Activated naive CD8-positive, alpha-beta T cell (primary cell): Measurements from ENCODE around the gene ULK4.

ENCODE experiments used
- H3K27ac Mint-ChIP-seq: one replicate; pipeline ENCODE4 v1.8.0; 2021; ENCODE audit warnings: mixed read lengths
- H3K27me3 Mint-ChIP-seq: one replicate; pipeline ENCODE4 v1.8.0; 2021; ENCODE audit warnings: mixed read lengths
- H3K36me3 Mint-ChIP-seq: one replicate; pipeline ENCODE4 v1.8.0; 2021; ENCODE audit warnings: mixed read lengths
- H3K4me1 Mint-ChIP-seq: one replicate; pipeline ENCODE4 v1.8.0; 2021; ENCODE audit warnings: low read depth, mixed read lengths
- H3K4me3 Mint-ChIP-seq: one replicate; pipeline ENCODE4 v1.8.0; 2021; ENCODE audit warnings: mild to moderate bottlenecking, mixed read lengths
- H3K9me3 Mint-ChIP-seq: one replicate; pipeline ENCODE4 v1.8.0; 2021; ENCODE audit warnings: low read depth, mixed read lengths

ULK4 gene

GRCh38 chr3:41600616-41601015 lies 361.3 kb downstream of the ULK4 start:
- no peaks in the 10 kb centered on the region for H3K27me3 Mint-ChIP-seq
- no peak overlapping the region for H3K27ac Mint-ChIP-seq
- H3K4me3 Mint-ChIP-seq: no peak overlapping the region
- no peaks in the 10 kb centered on the region for H3K4me1 Mint-ChIP-seq
- H3K9me3 Mint-ChIP-seq: no peaks in the 10 kb centered on the region
- peaks cover 6% of the 10 kb centered on the region for H3K36me3 Mint-ChIP-seq

DNA sequence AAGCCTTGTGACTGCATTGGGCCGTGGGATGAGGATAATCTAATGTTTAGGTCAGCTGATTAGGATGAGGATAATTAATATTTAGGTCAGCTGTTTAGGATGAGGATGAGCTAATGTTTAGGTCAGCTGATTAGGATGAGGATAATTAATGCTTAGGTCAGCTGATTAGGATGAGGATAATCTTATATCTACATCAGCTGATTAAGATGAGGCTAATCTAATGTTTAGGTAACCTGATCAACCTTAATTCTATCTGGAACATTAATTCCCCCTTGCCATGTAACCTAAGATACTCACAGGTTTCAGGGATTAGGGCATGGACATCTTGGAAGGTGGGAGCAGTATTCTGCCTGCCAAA lies 362.8 kb downstream of the ULK4 start:
- Mint-ChIP-seq H3K4me1 (no peaks in the 10 kb centered on the region), H3K9me3 (no peaks in the 10 kb centered on the region), H3K36me3 (peaks cover 6% of the 10 kb centered on the region), H3K4me3 (no peak overlapping the region), H3K27ac (no peak overlapping the region), H3K27me3 (no peaks in the 10 kb centered on the region)

- Mint-ChIP-seq H3K27ac (no peak overlapping the region), H3K4me3 (no peak overlapping the region), H3K36me3 (peaks cover 6% of the 10 kb centered on the region), H3K4me1 (no peaks in the 10 kb centered on the region), H3K9me3 (no peaks in the 10 kb centered on the region), H3K27me3 (no peaks in the 10 kb centered on the region)
Observed at GRCh38 chr3:41598402-41599126, 363.3 kb downstream of the ULK4 start.

DNA sequence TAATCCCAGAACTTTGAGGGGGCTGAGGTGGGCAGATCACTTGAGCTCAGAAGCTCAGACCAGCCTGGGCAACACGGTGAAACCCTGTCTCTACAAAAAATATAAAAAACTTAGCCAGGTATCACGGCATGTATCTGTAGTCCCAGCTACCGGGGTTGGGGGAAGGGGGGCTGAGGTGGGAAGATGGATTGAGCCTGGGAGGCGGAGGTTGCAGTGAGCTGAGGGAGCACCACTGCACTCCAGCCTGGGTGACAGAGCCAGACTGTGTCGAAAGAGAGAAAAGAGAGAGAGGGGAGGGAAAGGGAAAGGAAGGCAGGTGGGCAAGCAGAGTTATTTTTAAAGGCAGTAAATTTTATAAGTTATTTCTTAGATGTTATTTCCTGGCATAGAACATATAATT lies 368.1 kb downstream of the ULK4 start:
- no peaks in the 10 kb centered on the region for H3K27me3 Mint-ChIP-seq
- no peak overlapping the region for H3K4me3 Mint-ChIP-seq
- no peaks in the 10 kb centered on the region for H3K4me1 Mint-ChIP-seq
- H3K27ac Mint-ChIP-seq: no peak overlapping the region
- no peaks in the 10 kb centered on the region for H3K9me3 Mint-ChIP-seq
- peaks cover 3% of the 10 kb centered on the region for H3K36me3 Mint-ChIP-seq

- no peaks in the 10 kb centered on the region for H3K4me1 Mint-ChIP-seq
- no peak overlapping the region for H3K4me3 Mint-ChIP-seq
- no peak overlapping the region for H3K27ac Mint-ChIP-seq
- no peaks in the 10 kb centered on the region for H3K9me3 Mint-ChIP-seq
- H3K36me3 Mint-ChIP-seq: peaks cover 3% of the 10 kb centered on the region
- H3K27me3 Mint-ChIP-seq: no peaks in the 10 kb centered on the region
Observed at GRCh38 chr3:41592753-41593510, 369.0 kb downstream of the ULK4 start.

GRCh38 chr3:41583014-41583413 lies 378.9 kb downstream of the ULK4 start:
- Mint-ChIP-seq H3K4me3 (no peak overlapping the region), H3K27ac (no peak overlapping the region), H3K36me3 (peaks cover 13% of the 10 kb centered on the region), H3K4me1 (no peaks in the 10 kb centered on the region), H3K9me3 (peaks cover 7% of the 10 kb centered on the region), H3K27me3 (no peaks in the 10 kb centered on the region)

DNA sequence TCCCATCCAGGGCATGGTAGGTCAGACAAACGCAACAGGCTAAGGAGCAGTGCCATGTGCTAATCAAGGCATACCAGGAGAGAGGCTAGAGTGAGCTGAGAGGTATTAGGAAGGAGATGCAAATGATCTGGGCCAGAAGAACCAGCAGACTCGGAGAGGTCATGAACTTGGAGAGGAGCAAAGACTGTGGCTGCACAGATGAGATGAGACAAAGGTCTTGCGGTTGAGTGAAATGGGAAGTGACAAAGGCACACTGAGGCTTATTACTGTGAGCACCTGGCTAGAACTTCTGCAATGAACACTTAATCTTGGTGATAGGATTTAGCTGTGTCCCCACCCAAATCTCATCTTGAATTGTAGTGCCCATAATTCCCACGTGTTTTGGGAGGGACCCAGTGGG lies 380.2 kb downstream of the ULK4 start:
- H3K27me3 Mint-ChIP-seq: no peaks in the 10 kb centered on the region
- peaks cover 15% of the 10 kb centered on the region for H3K36me3 Mint-ChIP-seq
- H3K4me3 Mint-ChIP-seq: no peak overlapping the region
- H3K9me3 Mint-ChIP-seq: peaks cover 7% of the 10 kb centered on the region
- no peak overlapping the region for H3K27ac Mint-ChIP-seq
- H3K4me1 Mint-ChIP-seq: no peaks in the 10 kb centered on the region

DNA sequence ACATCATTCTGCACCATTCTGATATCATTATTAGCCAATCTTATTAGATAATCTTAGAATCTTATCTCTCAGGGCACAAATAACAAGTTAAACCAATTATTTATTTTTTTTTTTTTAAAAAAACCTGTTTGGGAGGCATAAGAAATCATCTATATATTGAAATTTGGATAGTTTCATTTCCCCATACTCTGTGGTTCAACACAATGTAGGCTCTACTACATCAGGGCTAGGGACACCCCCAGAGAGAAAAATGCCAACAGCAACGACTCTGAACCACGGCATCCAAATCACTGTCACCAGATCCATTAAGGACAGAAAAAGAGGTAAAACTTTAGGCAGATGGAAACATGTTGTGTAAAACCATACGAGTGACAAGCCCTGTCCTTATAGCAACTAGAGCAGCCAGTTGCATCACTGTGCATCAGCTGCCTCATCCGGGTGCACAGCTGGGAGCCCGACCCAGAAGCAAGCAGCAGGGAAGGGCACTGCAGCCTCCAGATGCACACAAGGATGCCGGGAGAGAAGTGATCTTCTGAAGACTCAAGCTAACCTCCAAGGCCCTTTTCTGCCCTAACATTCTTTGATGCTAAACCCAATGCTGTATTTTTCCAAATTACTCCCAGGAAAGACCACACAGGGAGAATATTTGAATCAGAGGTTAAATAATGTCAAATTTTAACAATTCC lies 381.5 kb downstream of the ULK4 start:
- peaks cover 15% of the 10 kb centered on the region for H3K36me3 Mint-ChIP-seq
- H3K9me3 Mint-ChIP-seq: peaks cover 7% of the 10 kb centered on the region
- no peaks in the 10 kb centered on the region for H3K27me3 Mint-ChIP-seq
- H3K4me1 Mint-ChIP-seq: no peaks in the 10 kb centered on the region
- no peak overlapping the region for H3K27ac Mint-ChIP-seq
- no peak overlapping the region for H3K4me3 Mint-ChIP-seq

GRCh38 chr3:41579861-41580260 lies 382.0 kb downstream of the ULK4 start:
- no peaks in the 10 kb centered on the region for H3K4me1 Mint-ChIP-seq
- H3K27me3 Mint-ChIP-seq: no peaks in the 10 kb centered on the region
- peaks cover 15% of the 10 kb centered on the region for H3K36me3 Mint-ChIP-seq
- no peak overlapping the region for H3K27ac Mint-ChIP-seq
- no peak overlapping the region for H3K4me3 Mint-ChIP-seq
- peaks cover 7% of the 10 kb centered on the region for H3K9me3 Mint-ChIP-seq

- peaks cover 7% of the 10 kb centered on the region for H3K9me3 Mint-ChIP-seq
- H3K27me3 Mint-ChIP-seq: no peaks in the 10 kb centered on the region
- H3K4me1 Mint-ChIP-seq: no peaks in the 10 kb centered on the region
- no peak overlapping the region for H3K4me3 Mint-ChIP-seq
- H3K27ac Mint-ChIP-seq: no peak overlapping the region
- peaks cover 11% of the 10 kb centered on the region for H3K36me3 Mint-ChIP-seq
Observed at GRCh38 chr3:41578798-41579197, 383.1 kb downstream of the ULK4 start.

- Mint-ChIP-seq H3K9me3 (no peaks in the 10 kb centered on the region), H3K27me3 (no peaks in the 10 kb centered on the region), H3K27ac (no peak overlapping the region), H3K36me3 (peaks cover 5% of the 10 kb centered on the region), H3K4me3 (no peak overlapping the region), H3K4me1 (no peaks in the 10 kb centered on the region)
Observed at GRCh38 chr3:41575724-41576123, 386.2 kb downstream of the ULK4 start.

GRCh38 chr3:41574900-41575299 lies 387.0 kb downstream of the ULK4 start:
- H3K27ac Mint-ChIP-seq: no peak overlapping the region
- H3K4me3 Mint-ChIP-seq: no peak overlapping the region
- peaks cover 5% of the 10 kb centered on the region for H3K36me3 Mint-ChIP-seq
- H3K27me3 Mint-ChIP-seq: no peaks in the 10 kb centered on the region
- no peaks in the 10 kb centered on the region for H3K9me3 Mint-ChIP-seq
- no peaks in the 10 kb centered on the region for H3K4me1 Mint-ChIP-seq

DNA sequence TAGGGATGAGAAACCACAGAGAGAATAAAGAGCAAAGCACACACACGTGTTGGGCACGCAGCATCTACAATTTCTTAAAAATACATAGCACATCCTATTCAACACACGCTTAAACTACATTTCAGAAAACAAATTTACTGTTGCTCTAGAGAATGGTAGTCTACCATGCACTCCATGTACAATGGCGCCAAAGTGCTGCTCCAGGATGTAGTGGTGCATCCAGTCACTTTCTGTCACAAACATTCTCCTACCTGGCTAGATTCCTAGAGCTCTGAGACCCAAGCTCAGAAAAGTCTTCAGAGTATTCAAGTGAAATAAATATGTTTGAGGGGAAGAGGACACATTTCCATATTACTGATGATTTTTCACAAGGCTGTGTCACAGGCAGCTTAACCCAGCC lies 388.3 kb downstream of the ULK4 start:
- Mint-ChIP-seq H3K4me1 (no peaks in the 10 kb centered on the region), H3K4me3 (no peak overlapping the region), H3K9me3 (no peaks in the 10 kb centered on the region), H3K36me3 (peaks cover 2% of the 10 kb centered on the region), H3K27me3 (no peaks in the 10 kb centered on the region), H3K27ac (no peak overlapping the region)

GRCh38 chr3:41572092-41572491 lies 389.8 kb downstream of the ULK4 start:
- no peaks in the 10 kb centered on the region for H3K9me3 Mint-ChIP-seq
- no peak overlapping the region for H3K4me3 Mint-ChIP-seq
- no peaks in the 10 kb centered on the region for H3K4me1 Mint-ChIP-seq
- H3K27ac Mint-ChIP-seq: no peak overlapping the region
- no peaks in the 10 kb centered on the region for H3K27me3 Mint-ChIP-seq
- peaks cover 5% of the 10 kb centered on the region for H3K36me3 Mint-ChIP-seq

DNA sequence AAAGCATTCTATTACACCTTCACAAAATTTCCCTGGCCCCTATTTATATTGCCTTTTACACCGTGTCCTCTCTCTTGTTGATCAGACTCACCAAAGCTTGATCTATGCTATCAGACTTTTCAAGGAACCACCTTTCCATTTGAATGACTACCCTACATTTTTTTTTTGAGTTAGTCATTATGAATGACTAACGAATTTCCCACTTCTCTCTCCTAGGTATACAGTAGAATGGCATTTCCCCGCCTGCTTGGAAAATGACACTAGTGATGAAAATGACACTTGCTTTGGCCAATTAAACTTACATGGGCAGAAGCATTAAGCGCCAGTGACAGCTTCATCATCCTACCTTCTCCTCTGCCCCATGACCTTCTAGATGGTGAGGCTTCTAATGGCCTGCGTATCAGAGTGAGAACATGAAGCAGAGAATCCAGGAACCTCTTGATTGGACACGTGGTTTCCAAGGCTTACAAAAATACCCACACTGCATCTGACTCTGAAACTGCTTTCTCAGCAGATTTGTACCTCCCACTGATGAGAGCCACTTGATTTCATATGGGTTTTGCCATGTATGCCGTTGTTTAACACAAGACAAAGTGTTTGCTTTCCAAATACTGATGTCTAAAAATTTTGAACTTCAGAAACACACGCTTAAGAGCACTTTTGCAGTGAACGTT lies 392.1 kb downstream of the ULK4 start:
- Mint-ChIP-seq H3K27ac (no peak overlapping the region), H3K9me3 (peaks cover 5% of the 10 kb centered on the region), H3K4me3 (no peak overlapping the region), H3K4me1 (no peaks in the 10 kb centered on the region), H3K27me3 (no peaks in the 10 kb centered on the region), H3K36me3 (peaks cover 19% of the 10 kb centered on the region)
